H9 (cell line): ENCODE measurements around the gene RPL15. TPM values are rescaled to one million over a fixed set of nuclear protein-coding genes. Genes with fewer than 3 reads are reported as not detected.

ENCODE experiments used
- DNase-seq: peaks from one replicate; pipeline ENCODE4 v3.0.0-alpha.2; 2017
- H2AFZ ChIP-seq: one replicate; pipeline ENCODE4 v1.6.1; 2013; ENCODE audit warnings: mild to moderate bottlenecking, low read length, control low read depth, moderate library complexity
- H2AK5ac ChIP-seq: 2 replicates; pipeline ENCODE4 v1.6.1; 2013; ENCODE audit warnings: low read length, control low read depth, mixed read lengths; ENCODE audit not compliant: insufficient read length
- H2BK120ac ChIP-seq: one replicate; pipeline ENCODE4 v1.6.1; 2013; ENCODE audit warnings: low read depth, mild to moderate bottlenecking, low read length, control low read depth, inconsistent platforms; ENCODE audit not compliant: poor library complexity, severe bottlenecking
- H2BK12ac ChIP-seq: 2 replicates; pipeline ENCODE4 v1.6.1; 2013; ENCODE audit warnings: low read length, control low read depth, mixed read lengths, low read depth; ENCODE audit not compliant: insufficient read length
- H2BK15ac ChIP-seq: 2 replicates; pipeline ENCODE4 v1.6.1; 2013; ENCODE audit warnings: low read depth, low read length, control low read depth
- H2BK20ac ChIP-seq: one replicate; pipeline ENCODE4 v1.6.1; 2013; ENCODE audit warnings: low read depth, mild to moderate bottlenecking, low read length, control low read depth, inconsistent platforms; ENCODE audit not compliant: poor library complexity, severe bottlenecking
- H2BK5ac ChIP-seq: 2 replicates; pipeline ENCODE4 v1.6.1; 2013; ENCODE audit warnings: low read length, control low read depth, mixed read lengths; ENCODE audit not compliant: insufficient read length
- H3K14ac ChIP-seq: 2 replicates; pipeline ENCODE4 v1.6.1; 2013; ENCODE audit warnings: low read length, control low read depth; ENCODE audit not compliant: insufficient read depth
- H3K18ac ChIP-seq: 2 replicates; pipeline ENCODE4 v1.6.1; 2013; ENCODE audit warnings: low read depth, mild to moderate bottlenecking, mixed read lengths, low read length, control low read depth; ENCODE audit not compliant: insufficient read length
- H3K23ac ChIP-seq: 2 replicates; pipeline ENCODE4 v1.6.1; 2013; ENCODE audit warnings: low read length, control low read depth, mixed read lengths, low read depth; ENCODE audit not compliant: insufficient read length
- H3K23me2 ChIP-seq: 2 replicates; pipeline ENCODE4 v1.6.1; 2013; ENCODE audit warnings: low read depth, mild to moderate bottlenecking, mixed read lengths, low read length, control low read depth; ENCODE audit not compliant: insufficient read length, poor library complexity, severe bottlenecking
- H3K27ac ChIP-seq: 2 replicates; pipeline ENCODE4 v1.5.1; 2013; ENCODE audit warnings: low read length, control low read depth, mixed read lengths, low read depth; ENCODE audit not compliant: insufficient read length
- H3K27me3 ChIP-seq: 2 replicates; pipeline ENCODE4 v1.6.1; 2013; ENCODE audit warnings: low read length, control low read depth, inconsistent platforms; ENCODE audit not compliant: insufficient read depth
- H3K4ac ChIP-seq: 2 replicates; pipeline ENCODE4 v1.6.1; 2013; ENCODE audit warnings: low read depth, mild to moderate bottlenecking, control low read depth, inconsistent platforms, low read length, moderate library complexity
- H3K4me1 ChIP-seq: 2 replicates; pipeline ENCODE4 v1.6.1; 2013; ENCODE audit warnings: low read length, control low read depth, inconsistent platforms; ENCODE audit not compliant: insufficient read depth
- H3K4me2 ChIP-seq: 2 replicates; pipeline ENCODE4 v1.6.1; 2013; ENCODE audit warnings: low read length, control low read depth, mixed read lengths; ENCODE audit not compliant: insufficient read length, insufficient read depth
- H3K56ac ChIP-seq: 2 replicates; pipeline ENCODE4 v1.6.1; 2013; ENCODE audit warnings: low read depth, mild to moderate bottlenecking, mixed read lengths, low read length, control low read depth; ENCODE audit not compliant: insufficient read length
- H3K79me1 ChIP-seq: 2 replicates; pipeline ENCODE4 v1.6.1; 2013; ENCODE audit warnings: low read depth, mild to moderate bottlenecking, moderate library complexity, low read length, control low read depth, inconsistent platforms; ENCODE audit not compliant: insufficient read depth, poor library complexity, severe bottlenecking
- H3K79me2 ChIP-seq: 2 replicates; pipeline ENCODE4 v1.6.1; 2013; ENCODE audit warnings: low read length, control low read depth, inconsistent platforms; ENCODE audit not compliant: insufficient read depth
- H3K9ac ChIP-seq: 2 replicates; pipeline ENCODE4 v1.6.1; 2013; ENCODE audit warnings: low read length, control low read depth, mixed read lengths; ENCODE audit not compliant: insufficient read length; ENCODE audit errors: extremely low read depth
- H3K9me3 ChIP-seq: one replicate; pipeline ENCODE4 v1.6.1; 2013; ENCODE audit warnings: low read depth, low read length, inconsistent platforms; ENCODE audit not compliant: control insufficient read depth
- H3T11ph ChIP-seq: one replicate; pipeline ENCODE4 v1.6.1; 2013; ENCODE audit warnings: mild to moderate bottlenecking, low read length, control low read depth, inconsistent platforms
- H4K20me1 ChIP-seq: one replicate; pipeline ENCODE4 v1.6.1; 2013; ENCODE audit not compliant: control insufficient read depth, insufficient read length, insufficient read depth
- H4K5ac ChIP-seq: 2 replicates; pipeline ENCODE4 v1.6.1; 2013; ENCODE audit warnings: low read depth, mild to moderate bottlenecking, mixed read lengths, low read length, control low read depth; ENCODE audit not compliant: insufficient read length
- H4K8ac ChIP-seq: replicated peaks from 2 replicates; pipeline ENCODE4 v1.6.1; 2013; ENCODE audit warnings: low read length, control low read depth, mixed read lengths, low read depth; ENCODE audit not compliant: insufficient read length
- H4K91ac ChIP-seq: 2 replicates; pipeline ENCODE4 v1.6.1; 2013; ENCODE audit warnings: low read depth, mild to moderate bottlenecking, moderate library complexity, mixed read lengths, low read length, control low read depth; ENCODE audit not compliant: insufficient read length
- H3K27ac Mint-ChIP-seq, 3 experiments: 2 replicates in 2 of 3; 3 replicates in 1 of 3; pipeline ENCODE4 v1.8.0; 2020 to 2021; ENCODE audit warnings: mixed read lengths in 3 of 3, mild to moderate bottlenecking in 1 of 3, moderate library complexity in 1 of 3
- H3K27me3 Mint-ChIP-seq: 2 replicates; pipeline ENCODE4 v1.8.0; 2021; ENCODE audit warnings: low read depth, mild to moderate bottlenecking, moderate library complexity, mixed read lengths
- H3K36me3 Mint-ChIP-seq, 3 experiments: 2 replicates in 2 of 3; 3 replicates in 1 of 3; pipeline ENCODE4 v1.8.0; 2020 to 2021; ENCODE audit warnings: low read depth in 3 of 3, mixed read lengths in 3 of 3; ENCODE audit not compliant: insufficient read depth in 1 of 3
- H3K4me1 Mint-ChIP-seq, 2 experiments: 2 replicates each; pipeline ENCODE4 v1.8.0; 2020; ENCODE audit warnings: mixed read lengths in 2 of 2
- H3K4me3 Mint-ChIP-seq, 2 experiments: 2 replicates in 1 of 2; 3 replicates in 1 of 2; pipeline ENCODE4 v1.8.0; 2020 to 2021; ENCODE audit warnings: mild to moderate bottlenecking in 2 of 2, mixed read lengths in 2 of 2, moderate library complexity in 1 of 2
- H3K9me3 Mint-ChIP-seq, 2 experiments: 2 replicates in 1 of 2; 3 replicates in 1 of 2; pipeline ENCODE4 v1.8.0; 2020; ENCODE audit warnings: mild to moderate bottlenecking in 2 of 2, mixed read lengths in 2 of 2, moderate library complexity in 1 of 2
- CTCF ChIP-seq: fragments of 200-600 bp; sonication (generic); conservative IDR thresholded peaks from 3 replicates; pipeline ENCODE4 v1.8.0; 2021; ENCODE audit warnings: antibody characterized with exemption, mild to moderate bottlenecking
- WGBS: extraction: QIAGEN DNeasy Blood & Tissue Kit; methylation state at CpG from one replicate; pipeline ENCODE4 v1.1.7; 2013; ENCODE audit warnings: missing lambda C conversion rate, low lambda C conversion rate, mixed read lengths; ENCODE audit not compliant: insufficient read length; ENCODE audit errors: extremely low coverage; 5-methylcytosine and 5-hydroxymethylcytosine counted together
- total RNA-seq: library from RNA; stranded (reverse); gene quantifications from 2 replicates; pipeline ENCODE4 v1.2.1, GENCODE V29; 2021

The RPL15 gene
- total RNA-seq, 1 experiment from 2014 or later = 2,794 TPM

- Histone ChIP-seq H3K27ac (peak overlapping the region; percentile 2), H2BK20ac (no peak overlapping the region), H3K18ac (no peak overlapping the region), H3K4ac (no peak overlapping the region), H4K20me1 (no peaks in the 10 kb centered on the region), H2BK15ac (no peak overlapping the region), H2AK5ac (no peak overlapping the region), H3K23me2 (peaks cover 10% of the 10 kb centered on the region), H3K4me1 (no peaks in the 10 kb centered on the region; the same call in 1 of the 2 replicates), H4K8ac (no peak overlapping the region), H4K5ac (no peak overlapping the region), H3K56ac (no peak overlapping the region), H2AFZ (no peak overlapping the region), H2BK5ac (no peak overlapping the region), H3K23ac (no peak overlapping the region), H3K9ac (no peak overlapping the region), H3K9me3 (no peaks in the 10 kb centered on the region), H3T11ph (no peak overlapping the region), H3K14ac (no peak overlapping the region), H3K79me1 (peaks cover 3% of the 10 kb centered on the region), H4K91ac (no peak overlapping the region), H3K79me2 (peaks cover 12% of the 10 kb centered on the region; the same call in 1 of the 2 replicates), H2BK120ac (no peak overlapping the region), H3K27me3 (no peaks in the 10 kb centered on the region), H3K4me2 (no peak overlapping the region), H2BK12ac (no peak overlapping the region)
- TF ChIP-seq CTCF = no peak
- Mint-ChIP-seq H3K27ac (peak overlapping the region in 1 of 3 experiments; percentile 94; a peak in 2 of 7 replicates), H3K27me3 (no peaks in the 10 kb centered on the region; the same call in 1 of the 2 replicates), H3K9me3 (no peaks in the 10 kb centered on the region), H3K36me3 (peaks cover 31 to 48% (median 39%) of the 10 kb centered on the region in 3 experiments), H3K4me1 (peaks cover 37 to 39% of the 10 kb centered on the region in 2 experiments), H3K4me3 (peak overlapping the region; percentile 53 to 99; a peak in 4 of 5 replicates)
- no peak for DNase-seq
- WGBS = no CpG with 5 or more reads among the region's 2 CpGs
These were observed 2.7 kb downstream of the RPL15 start for GRCh38 chr3:23919628-23920027.
